Measurements from ENCODE around the gene TDRD9.

The TDRD9 gene

DNA sequence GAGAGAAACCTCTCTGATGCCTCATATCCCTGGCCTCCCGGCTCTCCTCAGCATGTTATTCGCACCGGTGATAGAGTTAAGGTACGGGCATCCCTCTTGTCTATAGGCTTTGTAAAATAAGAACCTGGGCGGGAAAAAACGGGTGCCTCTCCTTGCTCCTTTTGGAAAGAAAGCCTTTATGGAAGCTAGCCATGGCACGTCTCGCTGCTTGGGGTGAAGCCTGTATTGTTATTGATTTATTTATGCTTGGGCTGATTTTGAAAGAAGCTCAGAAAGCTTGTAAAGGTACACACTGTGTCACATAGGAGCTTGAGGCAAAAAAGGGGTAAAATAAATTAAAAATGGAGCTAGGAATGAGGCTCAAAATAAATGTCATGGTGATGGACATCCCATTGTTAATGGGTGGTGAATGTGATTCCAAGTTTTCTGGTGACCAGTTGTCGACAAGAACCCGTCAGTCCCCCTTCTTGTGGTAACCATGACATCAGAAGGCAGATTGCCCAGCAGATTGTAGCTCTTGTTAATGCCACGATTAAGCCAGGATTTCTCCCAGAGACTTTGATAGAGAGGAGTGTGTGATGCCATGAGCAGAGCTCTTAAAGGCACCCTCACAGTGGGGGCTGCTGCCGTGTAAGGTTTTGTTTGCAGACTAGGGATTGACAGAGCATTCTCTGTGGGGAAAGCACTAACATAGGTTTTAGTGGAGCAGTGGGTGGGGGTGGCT is 106.9 kb downstream of the TDRD9 start:
- DNase-seq: no peak

DNA sequence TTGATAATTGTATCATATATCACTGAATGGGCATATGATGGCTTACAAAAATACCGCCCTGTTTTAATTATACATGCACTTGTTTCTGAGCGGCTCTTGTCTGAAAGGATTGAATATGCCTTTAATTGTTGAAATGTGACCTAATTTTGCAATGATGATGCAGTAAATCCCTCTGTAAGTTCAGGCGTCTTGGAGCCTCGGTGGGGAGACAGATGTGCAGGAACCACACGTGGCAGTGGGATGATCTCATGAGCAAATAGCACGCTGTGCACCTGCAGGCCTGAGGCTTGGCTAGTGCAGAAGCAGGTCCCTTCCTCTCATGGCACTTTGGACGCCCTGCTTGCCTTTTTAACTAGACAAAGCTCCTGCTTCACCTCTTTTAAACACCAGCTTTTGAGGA is 108.0 kb downstream of the TDRD9 start:
- no peak for DNase-seq

DNA sequence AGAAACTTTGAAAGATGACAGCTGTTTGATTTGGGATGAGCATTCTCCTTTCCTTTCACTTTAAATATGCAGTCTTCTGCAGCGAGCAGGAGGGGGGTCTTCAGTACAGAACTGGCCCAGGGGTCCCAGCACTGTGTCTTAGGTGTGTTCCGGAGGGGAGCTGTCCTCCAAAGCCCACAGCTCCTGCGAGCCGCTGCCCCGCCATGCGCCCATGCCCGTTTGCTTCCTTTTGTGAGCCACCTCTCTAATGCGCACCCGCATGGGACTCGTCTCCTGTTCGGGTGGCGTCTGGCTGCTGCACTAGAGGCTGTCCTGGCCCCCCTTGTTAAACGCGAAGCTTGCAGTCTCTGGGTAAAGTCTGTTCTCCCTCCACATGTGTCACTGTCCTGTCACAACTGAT is 108.8 kb downstream of the TDRD9 start:
- no peak for DNase-seq

DNA sequence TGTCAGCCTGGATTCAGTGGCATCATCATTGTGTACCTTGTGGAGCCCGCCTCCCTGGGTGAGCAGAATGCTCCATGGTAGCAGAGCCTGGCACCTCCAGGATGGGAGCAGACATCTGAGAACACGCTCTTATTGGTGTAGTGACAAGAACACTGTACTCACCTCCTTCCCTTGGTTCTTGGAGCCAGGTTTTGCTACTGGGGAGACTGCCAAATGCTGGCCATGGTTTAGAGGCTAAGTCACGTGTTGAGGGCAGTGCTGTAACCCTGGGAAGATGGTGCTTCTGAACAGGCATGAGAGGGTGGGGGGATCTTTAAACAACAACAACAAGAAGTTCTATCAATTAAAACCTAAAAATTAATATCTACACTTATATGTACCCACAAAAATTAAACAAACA is 109.6 kb downstream of the TDRD9 start:
- DNase-seq: no peak

DNA sequence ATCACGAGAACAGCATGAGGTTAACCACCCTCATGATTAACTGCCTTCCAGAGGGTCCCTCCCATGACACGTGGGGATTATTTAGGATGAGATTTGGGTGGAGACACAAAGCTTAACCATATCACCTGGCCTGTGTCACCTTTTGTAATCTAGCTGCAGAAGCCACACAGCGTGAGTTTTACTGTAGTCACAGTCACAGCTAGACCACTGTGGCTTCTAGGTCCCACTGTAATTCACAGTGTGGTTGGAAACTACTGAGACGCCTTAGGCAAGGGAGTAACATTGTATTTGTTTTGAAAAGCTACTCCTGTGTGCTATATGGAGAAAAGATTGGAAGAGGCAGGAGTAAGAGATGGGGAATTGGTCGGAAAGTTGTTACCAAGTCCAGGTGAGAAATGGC is 111.0 kb downstream of the TDRD9 start:
- DNase-seq: no peak

DNA sequence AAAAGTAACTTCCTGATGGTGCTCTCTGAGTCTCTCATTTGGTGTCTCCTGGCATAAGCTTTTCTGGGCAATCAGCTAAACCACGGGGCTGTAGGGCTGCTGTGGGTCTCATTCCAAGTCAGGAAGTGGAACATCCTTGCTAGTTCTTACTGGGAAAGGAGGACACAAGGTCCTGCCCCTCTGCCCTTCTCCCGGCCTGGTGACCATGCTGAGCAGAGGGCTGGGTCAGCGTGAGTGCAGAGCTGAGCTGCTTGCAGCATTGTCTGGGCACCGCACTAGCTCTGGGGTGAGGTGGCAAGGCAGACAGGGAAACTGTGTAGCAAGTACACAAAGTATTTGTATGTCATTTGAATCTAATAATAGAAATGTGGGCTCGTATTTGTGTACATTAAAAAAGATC is 112.3 kb downstream of the TDRD9 start:
- no peak for DNase-seq

DNA sequence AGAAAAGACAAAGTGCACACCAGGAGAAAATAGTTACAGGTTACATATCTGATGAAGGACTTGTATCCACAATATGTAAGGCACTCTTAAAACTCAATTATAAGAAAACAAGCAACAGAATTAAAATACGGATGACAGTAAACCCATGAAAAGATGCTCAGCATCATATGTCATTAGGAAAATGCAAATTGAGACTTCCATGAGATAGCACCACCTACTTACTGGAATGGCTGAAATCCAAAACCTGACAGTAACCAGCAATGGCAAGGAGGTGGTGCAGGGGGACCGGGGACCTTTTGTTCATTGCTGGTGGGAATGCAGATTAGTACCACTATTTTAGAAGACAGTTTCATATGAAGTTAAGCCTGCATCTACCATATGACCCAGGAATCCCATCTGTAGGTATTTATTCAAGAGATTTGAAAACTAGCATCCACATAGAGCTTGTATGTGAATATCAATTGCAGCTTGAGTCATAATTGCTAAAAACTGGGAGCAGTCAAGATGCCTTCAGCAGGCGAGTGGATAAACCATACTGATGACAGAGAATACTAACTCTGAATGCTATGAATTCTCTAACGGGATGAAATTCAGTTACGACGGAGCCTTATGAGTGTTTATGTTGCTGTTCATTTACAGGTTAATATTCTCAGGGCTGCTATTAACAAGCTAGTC is 113.3 kb downstream of the TDRD9 start:
- no peak for DNase-seq

DNA sequence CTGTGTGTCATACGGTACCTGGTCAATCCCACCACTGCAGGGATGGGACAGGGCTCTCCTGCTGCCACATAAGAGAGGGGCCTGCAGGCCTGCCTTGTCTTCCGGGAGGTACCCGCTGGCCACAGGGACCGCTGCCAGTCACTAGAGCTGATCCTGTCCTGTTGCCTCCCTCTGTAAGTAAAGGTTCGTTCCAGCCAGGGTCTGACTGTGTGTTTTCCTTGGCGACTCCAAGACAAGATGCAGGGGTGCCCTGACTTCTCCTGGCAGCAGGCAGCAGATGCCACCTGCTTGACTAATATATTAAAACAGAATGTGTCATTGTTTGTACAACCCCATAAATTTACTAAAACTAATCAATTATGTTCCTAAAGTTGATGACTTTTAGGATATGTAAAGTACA is 115.8 kb downstream of the TDRD9 start:
- no peak for DNase-seq

DNA sequence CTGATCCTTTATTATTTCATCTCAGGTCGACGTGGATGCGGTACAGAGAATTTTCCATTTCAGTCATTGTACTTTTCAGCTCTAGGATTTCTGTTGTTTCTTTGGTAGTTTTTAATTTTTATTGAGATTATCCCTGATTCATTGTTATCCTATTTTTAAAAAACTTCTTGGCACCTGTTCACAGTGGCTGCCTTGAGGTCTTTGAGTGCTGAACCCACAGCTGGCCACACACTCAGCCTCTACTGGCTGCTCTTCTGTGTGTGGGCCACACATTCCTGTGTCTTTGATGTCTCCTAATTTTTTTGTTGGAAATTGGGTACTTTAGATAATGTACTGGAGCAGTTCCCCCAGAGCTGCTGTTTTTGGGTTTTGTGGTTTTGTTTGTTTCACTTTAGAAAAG is 119.5 kb downstream of the TDRD9 start:
- no peak for DNase-seq

DNA sequence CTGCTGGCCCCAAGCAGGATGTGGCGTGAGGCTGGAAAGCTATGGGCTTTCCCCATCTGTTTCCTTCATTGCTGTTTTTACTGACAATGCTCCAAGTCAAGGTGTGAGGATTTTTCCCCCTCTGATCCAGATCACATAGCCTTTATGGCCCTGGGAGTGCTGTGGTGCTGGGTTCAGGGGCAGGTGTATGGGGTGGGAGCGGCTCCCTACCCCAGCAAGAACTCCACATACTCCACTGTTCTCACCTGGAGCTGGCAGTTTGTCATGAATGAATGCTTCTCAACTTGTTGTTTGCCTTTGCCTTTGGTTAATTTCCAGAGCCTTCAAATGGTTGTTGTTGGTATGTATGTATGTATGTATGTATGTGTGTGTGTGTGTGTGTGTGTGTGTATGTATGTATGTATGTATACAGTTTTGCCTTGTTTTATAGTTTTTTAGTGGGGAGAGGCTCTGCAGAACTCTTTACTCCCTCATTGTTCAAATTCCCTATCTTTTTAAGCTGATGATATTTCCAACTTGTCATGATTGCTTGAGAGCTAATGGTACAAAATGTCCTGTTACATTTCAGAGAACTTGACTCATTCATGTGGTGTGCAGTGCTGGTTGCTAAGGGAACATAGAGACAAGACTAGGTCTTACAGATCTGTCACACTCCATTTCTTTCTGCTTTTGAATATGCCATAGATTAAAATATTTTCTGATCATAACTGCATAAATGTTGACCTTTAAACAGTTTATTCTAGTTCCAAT is 120.7 kb downstream of the TDRD9 start:
- no peak for DNase-seq

DNA sequence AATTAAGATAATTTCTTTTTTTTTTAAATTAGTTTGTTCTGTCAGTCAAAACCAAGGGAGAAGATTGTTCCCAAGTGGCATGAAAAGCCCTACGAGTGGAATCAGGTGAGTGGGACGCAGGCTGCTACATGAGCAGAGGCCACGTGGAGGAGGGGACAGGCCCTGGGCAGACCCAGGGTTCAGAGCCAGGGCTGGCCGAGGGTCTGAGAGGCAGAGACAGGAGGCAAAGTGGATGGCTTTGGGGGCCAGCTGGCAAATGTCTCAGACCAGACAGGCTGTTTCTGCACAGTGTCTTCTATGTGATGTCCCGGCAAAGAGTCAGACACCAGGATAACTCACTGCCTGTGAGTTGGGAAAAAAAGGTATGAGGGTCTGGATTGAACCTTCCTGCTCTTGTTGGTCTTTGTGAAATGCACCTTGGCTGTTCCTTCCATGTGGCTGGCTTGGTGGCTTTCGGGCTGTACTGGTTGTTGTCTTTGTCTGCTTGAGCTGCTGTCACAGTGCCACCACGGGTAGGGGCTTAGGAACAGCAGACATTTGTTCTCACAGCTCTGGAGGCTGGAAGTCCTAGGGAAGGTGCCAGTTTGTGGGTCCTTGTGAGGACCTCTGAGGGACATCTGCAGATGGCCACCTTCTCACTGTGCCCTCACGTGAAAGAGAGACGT is 121.5 kb downstream of the TDRD9 start:
- DNase-seq: no peak

DNA sequence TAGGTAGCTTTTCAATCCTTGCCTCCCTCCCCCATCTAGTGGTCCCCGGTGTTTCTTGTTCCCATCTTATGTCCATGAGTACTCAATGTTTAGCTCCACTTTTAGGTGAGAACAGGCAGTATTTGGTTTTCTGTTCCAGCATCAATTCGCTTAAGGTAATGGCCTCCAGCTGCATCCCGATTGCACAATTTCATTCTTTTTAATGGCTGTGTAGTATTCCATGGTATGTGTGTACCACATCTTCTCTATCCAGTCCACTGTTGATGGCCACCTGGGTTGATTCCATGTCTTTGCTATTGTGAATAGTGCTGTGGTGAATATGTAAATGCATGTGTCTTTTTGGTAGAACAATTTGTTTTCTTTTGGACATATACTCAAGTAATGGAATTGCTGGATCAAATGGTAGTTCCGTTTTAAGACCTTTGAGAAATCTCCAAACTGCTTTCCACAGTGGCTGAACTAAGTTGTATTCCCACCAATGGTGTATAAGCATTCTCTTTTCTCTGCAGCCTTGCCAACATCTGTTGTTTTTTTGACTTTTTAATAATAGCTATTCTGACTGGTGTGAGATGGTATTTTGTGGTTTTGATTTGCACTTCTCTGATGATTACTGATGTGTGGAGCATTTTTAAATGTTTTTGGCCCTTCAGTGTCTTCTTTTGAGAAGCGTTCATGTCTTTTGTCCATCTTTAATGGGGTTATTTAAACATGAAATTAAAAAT is 123.0 kb downstream of the TDRD9 start:
- DNase-seq: no peak

DNA sequence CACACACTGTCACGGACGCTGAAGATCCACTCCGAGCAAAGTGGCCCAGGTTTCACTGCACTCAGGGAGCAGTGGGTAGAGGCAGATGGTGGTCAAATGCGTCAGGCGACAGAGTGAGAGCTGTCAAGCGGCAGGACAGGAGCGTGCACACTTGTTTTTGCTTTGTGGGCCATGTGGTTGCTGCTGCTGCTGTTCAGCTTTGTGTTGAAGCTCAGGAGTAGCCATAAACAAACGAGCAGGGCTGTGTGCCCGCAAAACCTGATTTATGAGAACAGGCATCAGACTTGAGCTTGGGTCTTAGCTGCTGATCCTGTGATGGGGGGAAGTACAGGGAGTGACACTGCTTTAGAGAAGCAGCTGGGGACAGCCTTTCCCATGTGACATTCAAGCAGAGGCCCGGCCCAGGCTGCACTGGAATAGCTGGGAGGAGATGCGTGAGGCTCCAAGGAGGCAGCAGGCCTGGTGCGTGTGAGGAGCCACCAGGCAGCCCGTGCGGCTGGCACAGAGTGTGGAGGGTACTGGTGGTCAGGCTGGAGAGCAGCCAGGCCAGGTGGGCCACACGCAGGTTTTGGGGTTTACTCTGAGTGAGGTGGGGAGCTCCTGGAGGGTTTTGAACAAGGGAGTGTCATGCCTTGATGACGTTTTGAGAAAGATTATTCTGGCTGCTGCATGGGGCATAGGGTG is 126.1 kb downstream of the TDRD9 start:
- DNase-seq: no peak

DNA sequence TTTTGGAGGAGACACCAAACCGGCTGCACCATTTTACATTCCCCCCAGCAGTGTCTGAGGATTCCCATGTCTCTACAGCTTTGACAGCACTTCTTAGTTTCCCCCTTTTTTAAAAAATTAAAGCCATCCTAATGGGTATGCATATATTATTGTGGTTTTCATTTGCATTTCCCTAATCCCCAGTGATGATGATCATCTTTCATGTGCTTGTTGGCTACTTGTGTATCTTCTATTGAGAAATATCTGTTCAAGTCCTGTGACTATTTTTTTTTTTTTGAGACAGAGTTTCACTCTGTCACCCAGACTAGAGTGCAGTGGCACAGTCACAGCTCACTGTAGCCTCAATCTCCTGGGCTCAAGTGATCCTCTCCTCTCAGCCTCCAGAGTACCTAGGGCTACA is 134.0 kb downstream of the TDRD9 start:
- no peak for DNase-seq

DNA sequence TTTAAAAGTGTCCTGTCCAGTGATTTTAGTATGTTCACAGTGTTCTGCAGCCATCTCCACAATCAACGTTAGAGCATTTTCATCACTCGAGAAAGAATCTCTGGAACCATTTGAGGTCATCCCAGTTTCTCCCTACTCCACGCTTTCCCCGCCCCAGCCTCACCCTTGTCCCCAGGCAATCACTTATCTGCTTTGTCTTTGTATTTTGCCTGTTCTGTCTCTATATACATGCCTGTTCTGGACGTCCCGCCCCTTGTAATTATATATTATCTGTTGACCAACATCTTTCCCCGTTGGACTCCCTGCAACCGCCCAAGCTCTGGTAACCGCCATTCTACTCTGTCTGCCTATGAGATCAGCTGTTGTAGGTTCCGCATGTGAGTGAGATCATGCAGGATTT is 135.7 kb downstream of the TDRD9 start:
- DNase-seq: no peak

DNA sequence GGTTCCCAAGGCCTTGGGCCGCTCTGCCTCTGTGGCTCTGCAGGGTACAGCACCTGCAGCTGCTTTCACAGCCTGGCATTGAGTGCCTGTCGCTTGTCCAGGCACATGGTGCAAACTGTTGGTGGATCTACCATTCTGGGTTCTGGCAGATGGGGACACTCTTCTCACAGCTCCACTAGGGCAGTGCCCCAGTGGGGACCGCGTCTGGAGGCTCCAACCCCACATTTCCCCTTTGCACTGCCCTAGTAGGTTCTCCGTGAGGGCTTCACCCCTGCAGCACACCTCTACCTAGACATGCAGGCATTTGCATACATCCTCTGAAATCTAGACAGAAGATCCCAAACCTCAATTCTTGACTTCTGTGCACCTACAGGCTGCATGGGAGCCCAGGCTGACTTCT is 138.0 kb downstream of the TDRD9 start:
- no peak for DNase-seq

DNA sequence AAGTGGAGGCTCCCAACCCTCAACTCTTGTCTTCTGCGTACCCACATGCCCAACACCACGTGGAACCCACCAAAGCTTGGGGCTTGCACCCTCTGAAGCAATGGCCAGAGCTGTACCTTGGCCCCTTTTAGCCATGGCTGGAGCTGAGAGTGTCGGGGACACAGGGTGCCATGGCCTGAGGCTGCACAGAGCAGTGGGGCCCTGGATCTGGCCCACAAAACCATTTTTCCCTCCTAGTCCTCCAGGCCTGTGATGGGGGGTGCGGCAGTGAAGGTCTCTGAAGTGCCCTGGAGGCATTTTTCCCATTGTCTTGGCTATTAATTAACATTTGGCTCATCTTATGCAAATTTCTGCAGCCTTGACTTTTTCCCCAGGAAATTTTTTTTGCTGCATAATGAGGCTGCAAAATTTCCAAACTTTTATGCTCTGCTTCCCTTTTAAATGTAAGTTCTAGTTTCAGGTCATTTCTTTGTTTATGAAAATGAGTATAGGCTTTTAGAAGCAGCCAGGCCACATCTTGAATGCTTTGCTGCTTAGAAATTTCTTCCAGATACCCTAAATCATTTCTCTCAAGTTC is 138.6 kb downstream of the TDRD9 start:
- no peak for DNase-seq

DNA sequence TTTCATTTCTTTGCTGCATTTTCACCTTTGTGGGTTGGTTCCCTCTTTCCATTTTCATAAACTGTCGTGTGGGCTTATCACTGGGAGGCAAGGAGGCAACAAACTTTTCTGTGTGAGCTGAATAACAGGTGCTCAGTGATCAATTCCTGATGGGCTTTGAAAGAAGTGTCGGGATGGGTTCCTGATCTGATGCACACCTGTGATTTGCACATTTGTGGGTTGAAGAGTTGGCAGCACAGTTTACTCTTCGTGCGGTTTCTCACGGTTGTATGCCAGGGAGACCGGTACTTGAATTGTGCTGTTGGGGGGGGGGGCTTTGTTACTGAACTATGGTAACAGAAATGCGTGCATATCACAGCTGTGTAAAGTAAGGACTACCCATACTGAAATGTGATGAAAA is 141.3 kb downstream of the TDRD9 start:
- no peak for DNase-seq

DNA sequence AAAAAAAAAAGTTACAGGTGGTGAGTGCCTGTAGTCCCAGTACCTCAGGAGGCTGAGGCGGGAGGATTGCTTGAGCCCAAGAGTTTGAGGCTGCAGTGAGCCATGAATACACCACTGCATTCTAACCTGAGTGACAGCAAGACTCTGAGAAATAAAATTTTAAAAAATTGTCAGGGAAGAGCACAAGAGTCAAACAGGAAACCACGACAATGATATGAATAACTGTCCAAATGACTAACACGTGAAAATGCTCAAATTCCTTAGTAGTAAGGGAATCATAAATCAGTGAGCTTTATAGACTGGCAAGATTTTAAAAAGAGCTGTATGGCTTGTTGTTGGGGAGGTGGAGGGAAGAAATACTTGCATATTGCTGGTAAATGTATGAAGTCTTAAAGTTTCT is 144.3 kb downstream of the TDRD9 start:
- DNase-seq: no peak

DNA sequence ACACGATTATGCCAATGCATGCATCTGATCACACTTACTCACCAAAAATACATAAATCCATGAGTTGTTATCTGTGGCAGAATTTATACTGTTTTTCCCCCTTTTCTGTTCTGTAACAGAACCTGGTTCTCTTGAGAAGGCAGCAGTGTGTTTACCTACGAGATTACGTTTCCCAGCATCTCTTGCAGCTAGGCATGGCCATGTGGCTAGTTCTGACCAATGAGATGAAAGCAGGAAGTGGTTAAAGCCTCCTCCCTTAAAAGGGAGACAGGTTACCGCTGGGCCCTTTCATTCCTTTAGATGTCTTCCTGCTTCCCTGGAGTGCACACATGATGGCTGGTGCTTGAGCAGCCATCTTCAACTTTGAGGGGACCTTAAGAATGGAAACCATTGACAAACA is 145.5 kb downstream of the TDRD9 start:
- no peak for DNase-seq

DNA sequence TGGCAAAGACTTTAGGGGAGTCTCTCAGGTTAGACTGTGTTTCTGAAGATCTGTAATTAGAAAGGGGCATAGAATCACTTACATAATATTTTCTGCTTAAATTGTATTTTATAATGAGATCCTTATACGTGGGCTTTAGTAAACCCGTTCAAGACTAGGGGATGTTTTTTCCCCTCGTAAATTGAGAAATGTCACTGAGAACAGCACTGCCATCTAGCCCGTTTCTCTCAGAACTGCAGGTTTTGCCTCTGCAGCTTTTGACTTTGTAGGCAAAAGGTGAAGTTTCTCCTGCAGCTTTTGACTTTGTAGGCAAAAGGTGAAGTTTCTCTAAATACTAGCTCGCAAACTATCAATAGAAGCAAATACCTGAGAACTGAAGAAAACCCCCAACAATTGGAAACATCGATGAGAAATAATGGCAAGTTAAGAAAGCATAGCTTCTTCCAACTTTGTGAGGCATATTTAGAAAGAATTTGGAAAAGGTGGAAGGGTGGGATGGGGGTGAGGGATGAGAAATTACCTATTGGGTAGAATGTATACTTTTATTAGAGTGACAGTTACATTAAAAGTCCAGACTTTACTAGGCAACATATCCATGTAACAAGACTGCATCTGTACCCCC is 147.4 kb downstream of the TDRD9 start:
- DNase-seq: no peak

DNA sequence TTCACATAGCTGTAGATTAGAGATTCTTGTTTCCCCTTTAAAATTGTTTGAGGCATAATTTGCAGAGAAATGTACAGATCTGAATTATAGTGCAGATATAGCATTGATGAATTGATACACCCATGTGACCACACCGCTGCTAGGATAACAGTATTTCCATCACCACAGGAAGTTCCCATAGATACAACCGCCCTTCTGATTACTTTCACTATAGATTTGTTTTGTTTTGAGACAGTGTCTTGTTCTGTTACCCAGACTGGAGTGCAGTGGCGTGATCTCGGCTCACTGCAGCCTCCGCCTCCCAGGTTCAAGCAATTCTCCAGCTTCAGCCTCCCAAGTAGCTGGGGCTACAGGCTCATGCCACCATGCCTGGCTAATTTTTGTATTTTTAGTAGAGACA is 148.5 kb downstream of the TDRD9 start:
- no peak for DNase-seq
